Measurements from ENCODE around the gene EQTN.

DNA sequence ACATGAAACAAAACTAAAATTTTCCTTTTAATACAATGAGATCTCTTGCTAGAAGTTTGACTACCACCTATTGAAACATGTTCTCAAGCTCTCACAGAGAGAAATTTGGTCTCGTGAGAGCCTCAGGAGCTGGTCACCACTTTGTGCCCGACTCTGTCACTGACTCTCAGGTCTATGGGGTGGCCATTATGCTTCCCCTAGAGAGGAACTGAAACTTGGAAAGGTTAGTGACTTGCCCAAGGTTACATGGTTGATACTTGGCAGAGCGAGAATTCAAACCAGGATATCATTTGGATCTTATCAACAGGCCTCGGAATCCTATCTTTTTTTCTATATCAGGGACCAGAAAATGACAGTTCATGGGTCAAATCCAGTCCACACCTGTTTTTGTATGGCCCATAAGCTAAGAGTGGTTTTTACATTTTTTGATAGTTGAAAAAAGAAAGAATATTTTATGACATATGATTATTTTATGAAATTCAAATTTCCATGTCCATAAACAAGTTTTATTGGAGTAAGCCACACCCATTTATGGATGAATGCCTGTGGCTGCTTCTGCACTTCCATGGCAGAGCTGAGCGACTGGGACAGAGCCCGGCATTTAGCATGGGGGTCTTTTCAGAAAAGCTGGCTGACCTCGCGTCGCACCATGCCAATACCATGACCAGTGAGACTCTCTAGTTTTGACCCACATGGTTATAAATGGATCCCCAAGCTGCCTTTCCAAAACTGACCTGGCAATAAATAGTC lies 44.8 kb upstream of the EQTN start:
- TF ChIP-seq, protein P1, sequence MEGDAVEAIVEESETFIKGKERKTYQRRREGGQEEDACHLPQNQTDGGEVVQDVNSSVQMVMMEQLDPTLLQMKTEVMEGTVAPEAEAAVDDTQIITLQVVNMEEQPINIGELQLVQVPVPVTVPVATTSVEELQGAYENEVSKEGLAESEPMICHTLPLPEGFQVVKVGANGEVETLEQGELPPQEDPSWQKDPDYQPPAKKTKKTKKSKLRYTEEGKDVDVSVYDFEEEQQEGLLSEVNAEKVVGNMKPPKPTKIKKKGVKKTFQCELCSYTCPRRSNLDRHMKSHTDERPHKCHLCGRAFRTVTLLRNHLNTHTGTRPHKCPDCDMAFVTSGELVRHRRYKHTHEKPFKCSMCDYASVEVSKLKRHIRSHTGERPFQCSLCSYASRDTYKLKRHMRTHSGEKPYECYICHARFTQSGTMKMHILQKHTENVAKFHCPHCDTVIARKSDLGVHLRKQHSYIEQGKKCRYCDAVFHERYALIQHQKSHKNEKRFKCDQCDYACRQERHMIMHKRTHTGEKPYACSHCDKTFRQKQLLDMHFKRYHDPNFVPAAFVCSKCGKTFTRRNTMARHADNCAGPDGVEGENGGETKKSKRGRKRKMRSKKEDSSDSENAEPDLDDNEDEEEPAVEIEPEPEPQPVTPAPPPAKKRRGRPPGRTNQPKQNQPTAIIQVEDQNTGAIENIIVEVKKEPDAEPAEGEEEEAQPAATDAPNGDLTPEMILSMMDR (IDR thresholded peaks at IDR 0.05): no peak
- no peak for TF ChIP-seq POLR2A (IDR thresholded peaks at IDR 0.05)

All from testis (tissue), 2 donors.